Measurements from ENCODE around the gene SMPD3. TPM values are rescaled to one million over a fixed set of nuclear protein-coding genes. Genes with fewer than 3 reads are reported as not detected.

Gene SMPD3
- total RNA-seq, 1 experiment from 2014 or later: 0.70 TPM

GRCh38 chr16:68417711-68418301 is 30.5 kb downstream of the SMPD3 start:
- no peak overlapping the region for H3K4me3 Mint-ChIP-seq
- no peaks in the 10 kb centered on the region for H3K9me3 Mint-ChIP-seq
- Histone ChIP-seq H3K79me1 (ENCODE audit: insufficient read depth, low read depth, low read length, poor library complexity, severe bottlenecking) (no peaks in the 10 kb centered on the region), H2AK5ac (ENCODE audit: insufficient read length, low read length) (no peak overlapping the region), H3K4me1 (ENCODE audit: insufficient read depth, low read length) (no peaks in the 10 kb centered on the region), H3K4ac (ENCODE audit: low read depth, low read length) (no peak overlapping the region), H3T11ph (ENCODE audit: low read length) (no peak overlapping the region), H3K23me2 (ENCODE audit: insufficient read length, low read depth, low read length, poor library complexity, severe bottlenecking) (no peaks in the 10 kb centered on the region), H2BK20ac (ENCODE audit: low read depth, low read length, poor library complexity, severe bottlenecking) (no peak overlapping the region), H3K23ac (ENCODE audit: insufficient read length, low read depth, low read length) (no peak overlapping the region), H2BK5ac (ENCODE audit: insufficient read length, low read length) (no peak overlapping the region), H3K18ac (ENCODE audit: insufficient read length, low read depth, low read length) (no peak overlapping the region), H3K9me3 (ENCODE audit: control insufficient read depth, low read depth, low read length) (no peaks in the 10 kb centered on the region), H2BK120ac (ENCODE audit: low read depth, low read length, poor library complexity, severe bottlenecking) (no peak overlapping the region), H4K91ac (ENCODE audit: insufficient read length, low read depth, low read length) (no peak overlapping the region), H4K5ac (ENCODE audit: insufficient read length, low read depth, low read length) (no peak overlapping the region), H3K79me2 (ENCODE audit: insufficient read depth, low read length) (no peaks in the 10 kb centered on the region), H3K14ac (ENCODE audit: insufficient read depth, low read length) (no peak overlapping the region), H3K27me3 (ENCODE audit: insufficient read depth, low read length) (no peaks in the 10 kb centered on the region), H4K20me1 (ENCODE audit: control insufficient read depth, insufficient read depth, insufficient read length) (no peaks in the 10 kb centered on the region), H2AFZ (ENCODE audit: low read length) (no peak overlapping the region), H3K27ac (ENCODE audit: insufficient read length, low read depth, low read length) (no peak overlapping the region), H4K8ac (replicated peaks; ENCODE audit: insufficient read length, low read depth, low read length) (no peak overlapping the region), H2BK12ac (ENCODE audit: insufficient read length, low read depth, low read length) (no peak overlapping the region), H3K9ac (ENCODE audit: extremely low read depth, insufficient read length, low read length) (no peak overlapping the region), H3K4me2 (ENCODE audit: insufficient read depth, insufficient read length, low read length) (no peak overlapping the region), H2BK15ac (ENCODE audit: low read depth, low read length) (no peak overlapping the region), H3K56ac (ENCODE audit: insufficient read length, low read depth, low read length) (no peak overlapping the region)
- WGBS (ENCODE audit: extremely low coverage, insufficient read length, low lambda C conversion rate): no CpG with 5 or more reads among the region's 11 CpGs
- no peak overlapping the region for H3K27ac Mint-ChIP-seq
- H3K36me3 Mint-ChIP-seq (ENCODE audit: insufficient read depth in 1 of 3, low read depth in 3 of 3): no peaks in the 10 kb centered on the region
- H3K27me3 Mint-ChIP-seq (ENCODE audit: low read depth): peaks cover 5% of the 10 kb centered on the region
- DNase-seq: no peak
- TF ChIP-seq, protein P1, sequence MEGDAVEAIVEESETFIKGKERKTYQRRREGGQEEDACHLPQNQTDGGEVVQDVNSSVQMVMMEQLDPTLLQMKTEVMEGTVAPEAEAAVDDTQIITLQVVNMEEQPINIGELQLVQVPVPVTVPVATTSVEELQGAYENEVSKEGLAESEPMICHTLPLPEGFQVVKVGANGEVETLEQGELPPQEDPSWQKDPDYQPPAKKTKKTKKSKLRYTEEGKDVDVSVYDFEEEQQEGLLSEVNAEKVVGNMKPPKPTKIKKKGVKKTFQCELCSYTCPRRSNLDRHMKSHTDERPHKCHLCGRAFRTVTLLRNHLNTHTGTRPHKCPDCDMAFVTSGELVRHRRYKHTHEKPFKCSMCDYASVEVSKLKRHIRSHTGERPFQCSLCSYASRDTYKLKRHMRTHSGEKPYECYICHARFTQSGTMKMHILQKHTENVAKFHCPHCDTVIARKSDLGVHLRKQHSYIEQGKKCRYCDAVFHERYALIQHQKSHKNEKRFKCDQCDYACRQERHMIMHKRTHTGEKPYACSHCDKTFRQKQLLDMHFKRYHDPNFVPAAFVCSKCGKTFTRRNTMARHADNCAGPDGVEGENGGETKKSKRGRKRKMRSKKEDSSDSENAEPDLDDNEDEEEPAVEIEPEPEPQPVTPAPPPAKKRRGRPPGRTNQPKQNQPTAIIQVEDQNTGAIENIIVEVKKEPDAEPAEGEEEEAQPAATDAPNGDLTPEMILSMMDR (conservative IDR thresholded peaks at IDR 0.05): no peak
- peaks cover 10 to 12% of the 10 kb centered on the region in 2 experiments for H3K4me1 Mint-ChIP-seq
